Measurements from ENCODE around the gene CFAP299. TPM values are rescaled to one million over a fixed set of nuclear protein-coding genes. Genes with fewer than 3 reads are reported as not detected.

The CFAP299 gene
- total and polyA plus RNA-seq, 2 of the 13 experiments (the other 11 are each of a cell fraction or from before 2014, with no cell fraction given) = not detected

GRCh38 chr4:80678413-80678812, 342.9 kb downstream of the CFAP299 start:
- BruUV-seq (replicated peaks) = no TSS peak
- Histone ChIP-seq H3K4me3 (replicated peaks in 1 of 3; ENCODE audit: insufficient read depth in 1 of 3, low read depth in 2 of 3, low read length in 3 of 3) (no peak overlapping the region), H4K20me1 (ENCODE audit: insufficient read depth, low read length) (no peaks in the 10 kb centered on the region), H3K4me2 (ENCODE audit: low read depth, low read length) (no peak overlapping the region), H3K36me3 (replicated peaks in 1 of 2; ENCODE audit: control insufficient read depth in 1 of 2, insufficient read depth in 2 of 2, low read length in 2 of 2) (no peaks in the 10 kb centered on the region), H2AFZ (ENCODE audit: low read length) (no peak overlapping the region), H3K79me2 (ENCODE audit: insufficient read depth, low read length) (no peaks in the 10 kb centered on the region), H3K27me3 (ENCODE audit: control insufficient read depth in 1 of 2, insufficient read depth in 2 of 2, low read length in 2 of 2) (no peaks in the 10 kb centered on the region; a peak in 1 of 5 replicates), H3K9me3 (ENCODE audit: low read length) (no peaks in the 10 kb centered on the region), H3K9ac (ENCODE audit: insufficient read depth, low read depth, low read length) (no peak overlapping the region), H3K4me1 (ENCODE audit: insufficient read depth, low read length) (no peaks in the 10 kb centered on the region), H3K27ac (ENCODE audit: extremely low read length, insufficient read depth, low read length) (no peak overlapping the region)
- DNase-seq (ENCODE audit: low spot score) (no peak), ATAC-seq (no peak), FAIRE-seq (no peak)
- TF ChIP-seq SP5 (CRISPR knock-in tag; IDR thresholded peaks at IDR 0.05; ENCODE audit: borderline replicate concordance, low read depth) = no peak
- no peak for TF ChIP-seq ZNF878 (CRISPR knock-in tag; IDR thresholded peaks at IDR 0.05)
- no peak for TF ChIP-seq XBP1 (CRISPR knock-in tag; IDR thresholded peaks at IDR 0.05)
- no peak for TF ChIP-seq U2AF1 (optimal IDR thresholded peaks at IDR 0.05; ENCODE audit: low read depth, low read length)
- TF ChIP-seq ZNF879 (CRISPR knock-in tag; IDR thresholded peaks at IDR 0.05) = no peak
- no peak for TF ChIP-seq MIXL1 (CRISPR knock-in tag; IDR thresholded peaks at IDR 0.05)
- no peak for TF ChIP-seq BRD4 (CRISPR knock-in tag; IDR thresholded peaks at IDR 0.05)
- TF ChIP-seq CCAR2 (optimal IDR thresholded peaks at IDR 0.05; ENCODE audit: low read depth, low read length) = no peak
- TF ChIP-seq, protein P1, sequence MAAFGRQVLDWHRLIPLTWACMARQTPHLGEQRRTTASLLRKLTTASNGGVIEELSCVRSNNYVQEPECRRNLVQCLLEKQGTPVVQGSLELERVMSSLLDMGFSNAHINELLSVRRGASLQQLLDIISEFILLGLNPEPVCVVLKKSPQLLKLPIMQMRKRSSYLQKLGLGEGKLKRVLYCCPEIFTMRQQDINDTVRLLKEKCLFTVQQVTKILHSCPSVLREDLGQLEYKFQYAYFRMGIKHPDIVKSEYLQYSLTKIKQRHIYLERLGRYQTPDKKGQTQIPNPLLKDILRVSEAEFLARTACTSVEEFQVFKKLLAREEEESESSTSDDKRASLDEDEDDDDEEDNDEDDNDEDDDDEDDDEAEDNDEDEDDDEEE (CRISPR knock-in tag; IDR thresholded peaks at IDR 0.05) = no peak
- no peak for TF ChIP-seq RBM22 (optimal IDR thresholded peaks at IDR 0.05; ENCODE audit: low read length)
- TF ChIP-seq, protein P2, sequence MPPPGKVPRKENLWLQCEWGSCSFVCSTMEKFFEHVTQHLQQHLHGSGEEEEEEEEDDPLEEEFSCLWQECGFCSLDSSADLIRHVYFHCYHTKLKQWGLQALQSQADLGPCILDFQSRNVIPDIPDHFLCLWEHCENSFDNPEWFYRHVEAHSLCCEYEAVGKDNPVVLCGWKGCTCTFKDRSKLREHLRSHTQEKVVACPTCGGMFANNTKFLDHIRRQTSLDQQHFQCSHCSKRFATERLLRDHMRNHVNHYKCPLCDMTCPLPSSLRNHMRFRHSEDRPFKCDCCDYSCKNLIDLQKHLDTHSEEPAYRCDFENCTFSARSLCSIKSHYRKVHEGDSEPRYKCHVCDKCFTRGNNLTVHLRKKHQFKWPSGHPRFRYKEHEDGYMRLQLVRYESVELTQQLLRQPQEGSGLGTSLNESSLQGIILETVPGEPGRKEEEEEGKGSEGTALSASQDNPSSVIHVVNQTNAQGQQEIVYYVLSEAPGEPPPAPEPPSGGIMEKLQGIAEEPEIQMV (CRISPR knock-in tag; IDR thresholded peaks at IDR 0.05; ENCODE audit: low read depth) = no peak
- TF ChIP-seq, protein P3, sequence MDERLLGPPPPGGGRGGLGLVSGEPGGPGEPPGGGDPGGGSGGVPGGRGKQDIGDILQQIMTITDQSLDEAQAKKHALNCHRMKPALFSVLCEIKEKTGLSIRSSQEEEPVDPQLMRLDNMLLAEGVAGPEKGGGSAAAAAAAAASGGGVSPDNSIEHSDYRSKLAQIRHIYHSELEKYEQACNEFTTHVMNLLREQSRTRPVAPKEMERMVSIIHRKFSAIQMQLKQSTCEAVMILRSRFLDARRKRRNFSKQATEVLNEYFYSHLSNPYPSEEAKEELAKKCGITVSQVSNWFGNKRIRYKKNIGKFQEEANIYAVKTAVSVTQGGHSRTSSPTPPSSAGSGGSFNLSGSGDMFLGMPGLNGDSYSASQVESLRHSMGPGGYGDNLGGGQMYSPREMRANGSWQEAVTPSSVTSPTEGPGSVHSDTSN (CRISPR knock-in tag; IDR thresholded peaks at IDR 0.05) = no peak
- TF ChIP-seq, protein P4, sequence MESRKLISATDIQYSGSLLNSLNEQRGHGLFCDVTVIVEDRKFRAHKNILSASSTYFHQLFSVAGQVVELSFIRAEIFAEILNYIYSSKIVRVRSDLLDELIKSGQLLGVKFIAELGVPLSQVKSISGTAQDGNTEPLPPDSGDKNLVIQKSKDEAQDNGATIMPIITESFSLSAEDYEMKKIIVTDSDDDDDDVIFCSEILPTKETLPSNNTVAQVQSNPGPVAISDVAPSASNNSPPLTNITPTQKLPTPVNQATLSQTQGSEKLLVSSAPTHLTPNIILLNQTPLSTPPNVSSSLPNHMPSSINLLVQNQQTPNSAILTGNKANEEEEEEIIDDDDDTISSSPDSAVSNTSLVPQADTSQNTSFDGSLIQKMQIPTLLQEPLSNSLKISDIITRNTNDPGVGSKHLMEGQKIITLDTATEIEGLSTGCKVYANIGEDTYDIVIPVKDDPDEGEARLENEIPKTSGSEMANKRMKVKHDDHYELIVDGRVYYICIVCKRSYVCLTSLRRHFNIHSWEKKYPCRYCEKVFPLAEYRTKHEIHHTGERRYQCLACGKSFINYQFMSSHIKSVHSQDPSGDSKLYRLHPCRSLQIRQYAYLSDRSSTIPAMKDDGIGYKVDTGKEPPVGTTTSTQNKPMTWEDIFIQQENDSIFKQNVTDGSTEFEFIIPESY (CRISPR knock-in tag; IDR thresholded peaks at IDR 0.05) = no peak
- intact Hi-C loops (cut with micrococcal nuclease; ENCODE audit: unreplicated experiment) = no loop called here
- CTCF ChIA-PET (ENCODE audit: low intra/inter-chr PET ratio, low total read pairs) = no interaction called here
- in situ Hi-C loops (cut with HindIII; ENCODE audit: extremely low pct_ligation_motif_present, low pct_unique_long_range_greater_than_20kb) = no loop called here
- POLR2A ChIA-PET = no interaction called here

Measured in HepG2 (cell line).